GM19240 (cell line): Measurements from ENCODE around the gene SLC31A1.
"Not testable (repeated sequence)": the region's sequence is repeated elsewhere in the genome, so short reads cannot be mapped to it uniquely, and the experiment has no call there.

Source experiments
- DNase-seq: peaks from one replicate; pipeline ENCODE4 v3.0.0; 2011; ENCODE audit warnings: low spot score; ENCODE audit not compliant: insufficient read length

Gene SLC31A1

DNA sequence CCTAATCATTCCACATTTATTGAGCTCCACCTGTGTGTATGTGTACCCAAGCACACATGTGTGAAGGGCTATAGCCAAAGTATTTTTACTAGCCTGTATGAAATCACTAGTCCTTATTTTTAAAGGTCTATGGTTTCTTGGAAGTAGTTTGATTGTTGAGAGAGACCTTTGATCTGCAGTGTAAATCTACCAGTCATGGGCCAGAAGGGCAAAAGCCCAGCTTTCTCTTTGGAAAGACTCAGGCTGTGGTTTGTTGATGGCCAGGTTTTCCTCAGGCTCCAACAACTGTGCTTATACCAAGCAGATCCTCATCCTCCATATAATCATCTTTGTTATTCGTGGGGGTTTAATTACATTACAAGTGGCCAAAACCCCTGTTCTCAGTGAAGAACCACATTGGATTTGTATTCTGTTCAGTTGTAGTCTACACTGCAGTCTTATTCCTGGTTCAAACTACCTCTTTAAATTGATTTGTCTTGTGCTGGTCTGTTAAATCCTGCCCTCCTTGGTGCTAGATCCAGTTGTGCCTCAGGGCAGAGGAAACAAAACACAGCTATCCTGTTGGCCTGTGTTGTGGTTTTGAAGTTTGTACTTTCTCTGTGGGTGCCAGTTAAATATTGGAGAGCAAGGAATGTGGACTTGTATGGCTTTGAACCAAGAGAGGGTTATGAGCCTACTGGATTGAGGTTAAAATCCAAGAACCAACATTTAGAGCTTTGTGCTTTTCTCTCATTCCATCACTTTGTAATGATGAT is 40.8 kb downstream of the SLC31A1 start:
- no peak for DNase-seq

DNA sequence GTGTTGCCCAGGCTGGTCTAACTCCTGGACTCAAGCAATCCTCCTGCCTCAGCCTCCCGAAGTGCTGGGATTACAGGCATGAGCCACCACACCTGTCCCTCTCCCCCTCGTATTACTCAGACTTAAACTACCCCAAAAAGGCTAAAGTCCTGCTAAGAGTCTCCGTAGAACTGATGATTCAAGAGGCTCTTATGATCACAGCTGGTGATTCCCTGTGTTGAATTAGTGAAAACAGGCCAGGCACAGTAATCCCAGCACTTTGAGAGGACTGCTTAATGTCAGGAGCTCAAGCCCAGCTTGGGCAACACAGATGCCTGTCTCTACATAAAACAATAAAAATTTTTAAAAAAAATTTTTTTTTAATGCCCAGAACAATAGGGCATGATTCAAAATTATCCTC is 44.8 kb downstream of the SLC31A1 start:
- no peak for DNase-seq

DNA sequence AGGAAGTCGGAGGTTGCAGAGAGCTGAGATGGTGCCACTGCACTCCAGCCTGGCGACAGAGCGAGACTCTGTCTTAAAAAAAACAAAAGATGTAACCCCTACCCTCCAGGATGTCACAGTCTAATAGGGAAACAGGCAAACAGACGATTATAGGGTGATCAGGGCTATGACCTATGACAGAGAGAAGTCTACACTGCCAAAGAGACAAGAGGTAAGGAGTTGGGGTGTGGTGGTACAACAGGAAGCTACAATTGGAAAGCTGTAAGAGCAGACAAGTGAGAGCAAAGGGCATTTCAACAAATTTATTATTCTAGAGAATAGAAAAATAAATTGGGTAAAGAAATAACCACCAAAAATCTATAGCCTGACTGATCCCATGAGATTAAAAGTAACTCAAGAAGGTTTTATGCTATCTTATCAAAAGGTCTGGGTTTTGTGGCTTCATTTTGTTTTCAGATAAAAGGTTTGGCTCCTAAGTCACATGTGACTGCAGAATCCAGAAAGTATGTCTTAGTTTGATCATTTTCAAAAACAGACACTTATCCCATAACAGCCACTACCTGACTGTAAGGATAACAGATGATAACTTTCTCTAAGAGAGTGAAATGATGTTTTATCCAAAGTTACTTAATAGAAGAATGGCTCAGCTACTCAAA is 46.7 kb downstream of the SLC31A1 start:
- DNase-seq, result no peak

DNA sequence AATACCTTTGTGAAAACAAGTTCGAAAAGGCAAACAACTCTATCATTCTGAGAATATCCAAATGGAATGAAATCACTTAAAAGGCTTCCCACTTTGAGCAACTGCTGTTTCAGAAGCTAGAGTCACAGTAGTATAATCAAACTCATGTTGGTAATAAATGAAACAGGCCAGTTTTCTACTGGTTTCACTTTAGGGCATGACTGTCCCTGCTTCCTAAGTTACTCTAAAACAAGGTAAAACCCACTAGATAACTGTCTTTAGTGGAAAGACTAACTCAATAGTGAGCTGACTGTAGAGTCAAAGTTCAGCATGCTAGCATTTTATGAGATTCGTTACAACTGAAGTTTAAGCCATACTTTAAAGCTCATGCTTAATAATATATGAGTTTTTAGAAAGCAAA is 48.0 kb downstream of the SLC31A1 start:
- no peak for DNase-seq

DNA sequence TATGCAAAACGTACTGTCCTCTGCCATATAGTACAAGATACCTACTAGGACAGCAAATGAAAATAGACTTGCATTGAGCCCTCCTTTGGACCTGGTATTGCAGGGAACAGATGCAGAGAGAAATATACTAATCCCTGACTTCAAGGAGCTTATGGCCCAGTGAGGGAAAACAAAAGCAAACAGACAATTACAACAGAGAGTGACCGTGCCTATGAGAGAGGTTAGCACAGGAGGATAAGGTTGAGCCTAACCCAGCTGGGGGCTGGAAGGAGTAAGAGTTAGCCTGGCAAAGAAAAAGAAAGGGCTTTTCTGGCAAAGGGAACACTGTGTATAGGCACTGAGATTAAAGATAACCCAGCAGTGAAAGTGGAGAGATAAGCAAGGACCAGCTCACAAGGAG is 48.5 kb downstream of the SLC31A1 start:
- no peak for DNase-seq

DNA sequence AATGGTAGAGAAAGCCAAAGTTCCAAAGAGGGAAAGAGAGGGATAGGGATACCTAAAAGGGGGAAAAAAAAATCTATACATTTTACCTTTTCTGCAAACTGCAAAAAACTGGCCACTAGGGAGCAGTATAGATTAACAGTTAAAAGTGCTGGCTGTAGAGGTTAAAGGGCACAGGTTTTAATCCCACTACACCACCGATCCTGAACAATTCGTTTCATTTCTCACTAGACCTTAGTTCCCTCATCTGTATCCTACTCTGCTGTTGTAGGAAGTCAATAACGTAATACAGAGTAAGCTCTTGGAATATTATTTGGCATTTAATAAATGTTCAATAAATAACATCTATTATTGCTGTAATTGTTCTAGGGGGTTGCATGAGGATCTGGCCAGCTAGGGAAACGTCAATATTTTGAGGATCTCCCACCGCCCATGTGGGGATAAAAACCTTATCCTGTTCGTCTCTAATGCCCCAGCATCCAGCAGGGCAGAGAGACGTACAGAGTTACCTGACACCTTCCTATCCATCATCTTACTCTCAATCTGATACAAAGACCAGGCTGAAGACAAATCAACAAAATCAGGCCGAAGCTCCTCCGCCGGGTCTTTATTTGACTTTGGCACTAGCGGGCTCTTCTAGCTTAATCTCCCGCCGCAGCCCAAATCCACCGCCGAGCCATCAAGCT is 53.3 kb downstream of the SLC31A1 start:
- peak; percentile 29 for DNase-seq

DNA sequence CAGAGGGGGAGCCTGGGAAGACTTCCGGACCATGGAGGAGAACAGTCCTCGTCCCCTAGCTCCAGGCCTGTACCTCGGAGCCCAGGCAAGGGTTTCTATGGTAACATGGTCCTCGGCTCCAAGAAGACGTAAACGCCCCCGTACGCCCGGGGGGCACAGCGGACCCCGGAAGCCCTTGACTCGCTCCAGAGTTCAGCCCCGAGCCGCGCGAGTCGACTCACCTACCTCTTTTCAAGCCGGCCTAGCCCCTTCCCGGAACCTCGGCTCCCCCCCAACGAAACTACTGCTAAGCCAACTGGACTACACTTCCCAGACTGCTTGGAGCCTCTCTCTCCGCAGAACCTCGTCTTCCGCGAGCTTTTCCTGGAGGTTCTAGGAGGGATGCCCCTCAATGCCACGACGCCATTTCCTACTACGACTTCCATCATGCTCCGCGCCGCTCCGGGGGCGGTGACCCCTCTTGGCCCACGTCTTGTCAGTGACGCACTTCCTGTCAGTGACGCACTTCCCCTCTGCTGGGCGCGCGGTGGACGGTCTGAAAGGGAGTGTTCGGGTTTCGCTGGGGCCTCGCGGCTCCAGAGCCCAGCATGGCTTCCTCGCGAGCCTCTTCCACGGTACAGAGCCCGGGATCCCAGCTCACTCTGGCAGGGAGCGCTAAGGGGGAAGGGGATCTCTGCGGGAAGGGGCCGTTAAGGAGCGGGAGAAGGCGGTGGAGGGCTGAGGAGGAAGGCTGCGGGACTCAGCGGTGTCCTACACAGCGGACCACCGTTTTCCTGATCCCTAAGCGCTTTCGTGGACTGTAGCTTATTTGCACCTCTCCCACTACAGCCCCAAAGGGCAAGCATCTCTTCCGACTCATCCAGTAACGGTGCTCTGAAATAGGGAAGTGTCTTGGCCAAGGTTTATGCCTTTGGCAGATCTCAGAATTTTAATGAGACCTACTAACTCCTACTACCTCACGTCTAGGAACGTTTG is 54.1 kb downstream of the SLC31A1 start, which contains the start of the genes CDC26 and PRPF4:
Gene CDC26, minus strand, starts transcription at position 416 of the 975 bp plus-strand sequence. CDS start 3,065 bp downstream, outside the sequence.
Gene PRPF4, plus strand, starts transcription at position 502 of the 975 bp plus-strand sequence. Its CDS starts 86 bp downstream, at position 588.
- peak; percentile 92 for DNase-seq

DNA sequence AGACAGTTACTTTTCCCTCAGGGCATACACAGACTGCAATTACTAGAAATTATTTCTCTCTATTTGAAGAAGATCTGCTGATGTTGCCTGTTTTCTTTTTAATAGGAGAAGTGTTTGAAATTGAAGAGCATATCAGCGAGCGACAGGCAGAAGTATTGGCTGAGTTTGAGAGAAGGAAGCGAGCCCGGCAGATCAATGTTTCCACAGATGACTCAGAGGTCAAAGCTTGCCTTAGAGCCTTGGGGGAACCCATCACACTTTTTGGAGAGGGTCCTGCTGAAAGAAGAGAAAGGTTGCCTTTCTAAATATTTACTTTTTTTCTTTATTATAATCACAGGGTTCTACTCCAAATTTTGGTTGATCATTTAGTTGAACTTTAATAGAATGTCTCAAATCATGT is 57.5 kb downstream of the SLC31A1 start:
- DNase-seq, result no peak

DNA sequence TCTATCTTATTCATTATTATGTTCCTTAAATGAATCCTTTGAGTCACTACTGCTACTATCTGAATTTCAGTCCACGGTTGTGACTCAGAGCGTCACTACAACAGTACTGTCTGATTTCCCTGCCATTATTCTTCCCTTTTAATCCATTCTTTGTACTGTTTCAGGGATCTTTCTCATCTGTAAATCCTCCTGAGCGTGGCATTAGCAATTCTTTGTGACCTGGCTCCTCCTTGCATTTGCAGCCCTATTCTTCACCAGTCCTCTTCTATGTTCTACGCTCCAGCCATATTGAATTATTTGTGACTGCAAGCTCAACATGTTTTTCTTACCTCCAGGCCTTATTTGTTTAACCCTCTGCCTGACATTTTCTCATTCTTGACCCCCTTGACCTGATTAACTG is 60.0 kb downstream of the SLC31A1 start:
- no peak for DNase-seq

DNA sequence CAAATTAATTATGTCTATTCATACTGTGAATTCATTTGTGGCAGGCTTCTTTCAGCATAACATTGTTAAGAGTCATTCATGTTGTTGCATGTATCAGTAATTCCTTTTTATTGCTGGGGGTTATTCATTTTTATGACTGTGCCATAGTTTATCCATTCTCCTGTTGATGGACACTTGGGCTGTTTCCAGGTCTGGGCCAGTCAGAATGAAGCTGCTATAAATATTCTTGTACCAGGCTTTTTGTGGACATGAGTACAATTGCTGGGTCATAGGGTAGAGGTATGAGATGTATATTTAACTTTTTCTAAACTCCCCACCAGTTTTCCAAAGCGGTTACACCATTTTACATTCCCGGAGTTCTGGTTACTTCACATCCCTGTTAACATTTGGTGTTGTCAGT is 67.7 kb downstream of the SLC31A1 start:
- DNase-seq, result no peak

DNA sequence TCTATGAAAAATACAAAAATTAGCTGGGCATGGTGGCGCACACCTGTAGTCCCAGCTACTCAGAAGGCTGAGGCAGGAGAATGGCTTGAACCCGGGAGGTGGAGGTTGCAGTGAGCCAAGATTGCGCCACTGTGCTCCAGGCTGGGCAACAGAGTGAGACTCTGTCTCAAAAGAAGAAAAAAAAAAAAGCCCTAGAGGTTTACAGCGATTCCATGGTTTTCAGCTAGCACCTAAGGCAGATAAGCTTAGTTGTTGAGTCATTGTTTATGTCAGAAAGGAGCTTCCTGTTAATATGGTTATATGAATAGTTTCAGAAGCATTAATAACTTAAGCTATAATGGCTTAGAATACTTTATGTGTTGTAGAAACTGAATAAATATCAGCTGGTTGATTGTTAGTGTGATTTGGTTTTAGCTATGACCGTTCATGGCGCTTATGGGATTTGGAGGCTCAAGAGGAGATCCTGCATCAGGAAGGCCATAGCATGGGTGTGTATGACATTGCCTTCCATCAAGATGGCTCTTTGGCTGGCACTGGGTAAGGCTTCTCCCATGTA is 68.8 kb downstream of the SLC31A1 start:
- no peak for DNase-seq

DNA sequence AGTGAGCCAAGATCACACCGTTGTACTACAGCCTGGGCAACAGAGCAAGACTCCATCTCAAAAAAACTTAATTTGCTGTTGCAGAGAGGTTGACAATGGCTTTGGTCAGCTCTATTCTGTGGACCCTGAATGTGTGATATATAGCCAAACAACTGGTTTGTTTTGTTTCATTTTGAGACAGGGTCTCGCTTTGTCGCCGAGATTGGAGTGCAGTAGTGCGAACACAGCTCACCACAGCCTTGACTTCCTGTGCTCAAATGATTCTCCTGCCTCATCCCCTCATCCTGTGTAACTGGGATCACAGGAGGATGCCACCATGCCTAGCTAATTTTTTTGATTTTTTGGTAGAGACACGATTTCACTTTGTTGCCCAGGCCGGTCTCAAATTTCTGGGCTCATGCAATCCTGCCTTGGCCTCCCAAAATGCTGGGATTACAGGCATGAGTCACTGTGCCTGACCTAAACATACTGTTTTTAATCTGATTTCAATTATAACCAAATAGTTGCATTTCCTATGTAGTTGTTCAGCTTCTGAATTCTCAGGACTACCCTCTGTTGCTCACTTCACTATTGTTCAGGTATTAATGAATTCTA is 72.0 kb downstream of the SLC31A1 start:
- no peak for DNase-seq

DNA sequence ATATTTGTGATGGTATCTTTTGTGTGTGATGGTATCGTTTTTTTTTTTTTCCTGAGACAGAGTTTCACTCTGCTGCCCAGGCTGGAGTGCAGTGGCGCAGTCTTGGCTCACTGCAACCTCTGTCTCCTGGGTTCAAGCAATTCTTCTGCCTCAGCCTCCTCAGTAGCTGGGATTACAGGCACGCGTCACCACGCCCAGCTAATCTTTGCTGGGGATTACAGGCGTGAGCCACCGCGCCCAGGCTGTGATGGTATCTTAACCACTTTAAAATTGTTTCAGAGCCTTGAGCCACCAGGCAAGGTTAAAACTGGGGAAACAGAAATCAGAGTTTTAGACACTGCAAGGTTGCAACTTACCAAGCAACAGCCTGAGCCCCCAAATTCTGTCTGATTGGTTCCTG is 74.9 kb downstream of the SLC31A1 start:
- DNase-seq, result not testable (repeated sequence)

DNA sequence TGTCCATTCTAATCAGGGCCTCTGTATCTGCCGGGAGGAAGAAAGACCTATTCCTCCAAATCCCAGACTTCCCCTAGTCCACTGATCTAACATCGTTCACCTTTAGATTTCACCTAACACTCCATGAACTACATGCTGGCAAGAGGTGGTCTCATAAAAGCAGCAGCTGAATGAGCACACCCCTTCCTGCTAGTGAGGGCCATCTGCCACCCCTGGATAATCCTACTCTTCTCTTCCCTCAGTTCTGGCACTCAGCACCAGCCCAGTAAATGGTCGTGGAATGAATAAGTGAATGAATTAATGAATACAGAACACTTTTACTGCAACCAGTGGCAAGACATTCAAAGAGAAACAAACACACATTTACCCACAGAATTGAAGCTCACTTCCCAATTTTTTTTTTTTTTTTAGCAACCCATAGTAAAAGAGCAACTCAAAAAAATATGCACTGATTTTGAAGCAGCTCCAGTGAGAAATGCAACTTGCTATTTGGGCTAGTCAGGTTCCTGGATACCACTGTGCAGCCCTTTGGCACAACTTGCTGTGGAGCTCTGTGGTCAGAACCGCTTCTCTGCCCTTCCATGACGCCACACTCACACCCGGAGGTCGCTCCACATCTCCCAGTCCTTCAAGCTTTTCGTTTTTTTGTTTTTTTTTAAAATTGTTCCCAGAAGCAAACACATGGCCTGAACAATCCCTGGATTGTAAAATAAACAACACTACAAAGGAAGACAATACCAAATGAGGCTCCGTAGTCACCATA is 75.6 kb downstream of the SLC31A1 start:
- DNase-seq, result no peak

DNA sequence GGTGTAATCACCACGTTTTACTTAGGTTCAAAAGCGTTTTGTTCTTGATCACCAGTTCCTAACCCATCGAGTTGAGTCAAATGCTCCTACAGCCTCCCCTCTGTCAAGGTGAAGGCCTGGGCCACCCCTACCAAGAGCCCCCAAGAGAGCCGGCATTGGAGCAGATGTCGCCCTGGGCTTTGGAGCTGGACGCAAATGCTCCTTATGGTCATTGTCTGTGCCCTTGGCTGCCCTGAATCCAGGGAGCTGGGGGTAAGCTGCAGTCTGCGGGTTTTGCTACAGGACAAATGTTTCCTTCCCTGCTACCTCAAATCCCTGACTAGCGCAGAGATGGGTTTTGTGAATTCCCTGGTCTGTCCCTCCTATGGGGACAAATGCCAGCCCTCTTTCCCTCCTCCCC is 77.0 kb downstream of the SLC31A1 start:
- no peak for DNase-seq

DNA sequence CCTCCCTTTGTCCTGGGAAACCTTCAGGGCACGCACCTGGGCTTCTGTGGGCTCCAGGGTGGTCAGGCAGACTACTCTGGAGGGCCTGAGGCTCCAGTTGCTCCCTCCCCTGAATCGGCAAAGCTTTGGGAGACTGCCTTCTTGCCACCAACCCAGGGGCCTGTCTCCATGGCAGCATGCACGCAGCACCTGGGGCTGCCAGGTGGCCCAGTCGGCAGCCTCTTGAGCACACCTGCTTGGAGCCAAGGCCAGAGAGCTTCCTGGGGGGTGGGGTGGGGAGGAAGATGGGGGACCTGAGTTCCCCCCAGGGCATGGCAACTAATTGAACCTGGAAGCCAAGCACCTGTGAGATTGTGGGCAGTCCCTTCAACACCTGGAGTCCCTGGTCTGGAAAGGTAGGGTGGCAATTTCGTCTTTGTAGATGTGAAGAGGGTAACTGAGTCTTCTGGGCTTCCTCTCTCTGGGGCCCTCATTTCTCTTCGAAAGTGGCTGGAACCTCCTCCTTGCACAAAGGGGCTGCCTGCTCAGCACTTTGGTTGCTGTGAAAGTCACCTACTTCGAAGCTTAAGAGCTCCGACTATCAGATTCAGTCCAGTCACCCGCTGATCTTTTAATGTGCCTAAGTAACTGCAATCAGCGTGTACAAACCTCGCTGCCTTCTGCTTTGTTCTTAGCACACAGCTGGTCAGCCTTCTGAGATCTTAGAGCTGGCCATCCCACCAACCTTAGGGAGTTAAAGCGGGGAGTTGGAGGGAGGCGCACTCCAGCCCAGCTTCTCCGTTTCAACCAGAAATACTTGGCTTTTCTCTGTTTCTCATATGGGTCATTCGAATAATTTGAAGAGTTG is 77.8 kb downstream of the SLC31A1 start:
- DNase-seq, result no peak

DNA sequence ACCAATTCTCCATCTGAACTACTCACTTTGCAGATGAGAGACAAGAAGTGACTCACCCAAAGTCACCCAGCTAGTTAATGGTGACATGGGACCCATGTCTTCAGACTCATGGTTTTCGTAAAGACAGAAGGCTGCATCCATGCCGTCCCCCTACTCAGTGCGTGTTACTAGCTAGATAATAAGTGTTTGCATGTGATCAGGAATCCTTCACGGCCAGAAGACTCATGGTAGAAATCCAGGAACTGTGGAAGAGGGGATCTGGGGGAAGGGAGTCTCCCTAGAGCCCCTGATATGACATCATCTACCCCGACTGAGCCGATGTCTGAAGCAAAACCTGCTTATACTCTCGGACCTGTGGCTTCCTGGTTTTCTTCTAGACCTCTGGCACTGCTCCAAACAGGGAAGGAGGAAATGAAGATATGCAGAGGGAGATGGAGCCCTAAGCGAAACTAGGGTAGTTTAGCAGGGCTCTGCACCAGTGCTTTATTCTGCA is 78.5 kb downstream of the SLC31A1 start:
- no peak for DNase-seq

DNA sequence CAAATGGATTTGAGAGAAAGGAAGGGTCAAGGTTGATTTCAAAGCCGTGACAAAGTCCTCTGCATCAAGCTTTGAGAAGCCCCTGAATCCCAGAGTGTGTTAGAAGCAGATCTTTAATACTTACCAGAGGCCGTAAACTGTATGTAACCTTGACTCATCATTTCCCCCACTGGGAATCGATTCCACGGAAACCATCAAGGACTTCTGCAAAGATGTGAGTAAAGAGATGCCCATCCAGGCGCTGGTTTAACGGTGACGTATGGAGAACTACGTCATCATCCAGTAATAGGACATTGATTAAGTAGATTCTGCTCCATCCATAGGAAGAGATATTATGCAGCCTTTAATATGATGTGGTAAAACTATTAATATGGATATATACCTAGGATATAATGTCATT is 80.2 kb downstream of the SLC31A1 start:
- no peak for DNase-seq
